NCI-H446 (cell line): ENCODE data around the gene CKAP5.

Experiments
- DNase-seq, 2 experiments: peaks; one replicate each; lab custom pipeline; 2025; lab: John Stamatoyannopoulos, UW

Gene CKAP5

GRCh38 chr11:46766656-46767055 is 79.4 kb downstream of the CKAP5 start:
- DNase-seq, result no peak

DNA sequence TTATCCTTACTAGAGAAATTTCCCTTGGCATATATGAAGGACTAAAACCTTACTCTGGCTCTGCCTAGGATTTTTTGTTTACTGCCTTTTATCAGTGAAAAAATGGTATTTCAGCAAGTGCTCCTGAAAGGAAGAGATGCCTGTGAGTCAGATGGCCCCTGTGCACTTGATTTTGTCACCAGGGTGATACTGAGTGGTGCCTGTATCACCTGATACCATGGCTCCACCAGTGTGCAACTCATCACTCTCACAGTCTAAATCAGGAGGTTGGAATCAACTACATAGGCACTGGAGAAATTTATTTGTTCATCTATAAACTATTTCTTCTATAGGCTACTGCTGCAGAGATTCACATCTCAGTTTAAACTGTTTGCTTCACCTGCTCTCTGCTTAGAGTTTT is 83.8 kb downstream of the CKAP5 start:
- DNase-seq, result no peak

DNA sequence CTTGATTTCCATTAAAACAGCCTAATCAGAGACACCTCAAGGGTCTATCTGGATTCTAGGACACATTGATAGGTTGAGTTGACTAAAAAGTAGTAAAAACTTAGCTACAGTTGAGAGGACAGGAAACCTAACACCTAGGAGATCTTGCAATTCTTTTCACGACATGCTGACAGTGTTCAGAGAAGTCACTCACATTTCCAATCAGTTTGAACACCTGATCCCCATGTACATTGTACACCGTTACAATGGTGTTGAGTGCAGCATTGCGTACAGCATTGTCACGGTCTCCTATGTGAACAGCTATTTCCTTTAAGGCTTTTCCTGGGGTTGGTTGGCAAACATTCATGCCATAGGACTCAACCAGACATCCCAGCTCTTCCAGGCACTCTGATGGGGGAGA is 84.3 kb downstream of the CKAP5 start:
- DNase-seq, result no peak

- no peak for DNase-seq
Measured at GRCh38 chr11:46760429-46761128, 85.5 kb downstream of the CKAP5 start.

DNA sequence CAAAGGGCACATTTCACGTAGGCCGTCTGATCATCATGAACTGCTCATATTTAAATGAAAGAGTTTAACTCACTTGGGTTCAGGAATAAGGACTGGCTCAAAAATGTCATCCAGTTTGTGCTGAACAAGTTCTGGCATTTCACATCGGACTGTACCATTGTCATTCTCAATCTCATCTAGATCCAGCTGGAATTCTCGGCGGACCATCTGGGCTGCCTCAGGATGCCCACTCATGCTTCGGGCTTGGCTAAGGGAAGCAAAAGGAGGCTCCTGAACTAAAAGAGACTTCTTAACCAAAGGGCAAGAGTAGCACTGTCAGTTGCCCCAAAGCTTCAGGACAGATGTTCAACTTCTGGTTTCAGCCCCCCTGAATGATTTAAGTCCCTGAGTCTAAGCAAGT is 86.9 kb downstream of the CKAP5 start:
- no peak for DNase-seq

GRCh38 chr11:46755962-46756361 is 90.1 kb downstream of the CKAP5 start:
- no peak for DNase-seq

DNA sequence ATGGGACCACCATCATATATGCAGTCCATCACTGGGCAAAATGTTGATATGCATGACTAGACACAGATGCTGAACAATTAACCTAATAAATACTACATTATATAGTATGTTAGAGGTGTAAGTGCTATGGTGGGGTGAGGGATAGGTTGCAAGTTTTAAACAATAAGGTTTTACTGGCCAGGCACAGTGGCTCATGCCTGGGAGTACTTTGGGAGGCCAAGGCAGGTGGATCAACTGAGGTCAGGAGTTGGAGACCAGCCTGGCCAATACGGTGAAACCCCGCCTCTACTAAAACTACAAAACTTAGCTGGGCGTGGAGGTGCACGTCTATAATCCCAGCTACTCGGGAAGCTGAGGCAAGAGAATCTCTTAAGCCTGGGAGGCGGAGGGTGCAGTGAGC is 98.9 kb downstream of the CKAP5 start:
- no peak for DNase-seq

DNA sequence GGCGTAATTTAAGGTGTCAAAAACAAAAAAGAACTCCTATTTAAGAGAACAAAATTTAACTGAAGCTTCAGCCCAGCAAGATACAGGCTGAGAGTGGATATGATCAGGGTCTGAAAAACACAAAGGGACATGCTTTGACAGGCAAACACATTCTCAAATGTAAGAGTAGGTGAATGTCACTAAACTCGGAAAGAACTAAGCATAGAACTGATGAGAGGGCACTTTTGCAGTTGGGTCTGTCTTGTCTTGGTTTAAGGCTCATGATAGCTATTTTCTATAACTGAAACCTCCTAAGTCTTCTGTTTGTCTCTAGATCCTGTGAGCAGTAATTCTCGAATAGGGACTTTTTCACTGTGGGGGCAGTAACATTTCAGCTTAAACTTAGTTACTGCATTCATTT is 100.1 kb downstream of the CKAP5 start:
- no peak for DNase-seq

DNA sequence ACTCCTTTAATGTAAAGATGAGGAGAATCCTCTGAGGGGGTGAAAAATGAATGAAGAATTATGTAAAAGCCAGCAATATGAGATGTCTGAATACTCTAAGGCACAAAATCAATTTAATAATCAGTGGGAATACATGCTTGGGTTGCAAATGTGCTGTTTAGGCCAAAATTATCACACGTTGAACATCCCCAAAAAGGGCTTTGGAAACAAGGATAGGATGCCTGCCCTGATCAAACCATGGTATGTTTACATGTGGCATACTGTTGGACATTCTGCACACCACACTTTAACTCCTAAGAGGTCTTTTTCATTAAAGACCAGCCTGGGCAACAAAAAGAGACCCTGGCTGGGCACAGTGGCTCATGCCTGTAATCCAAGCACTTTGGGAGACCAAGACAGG is 100.8 kb downstream of the CKAP5 start:
- no peak for DNase-seq

DNA sequence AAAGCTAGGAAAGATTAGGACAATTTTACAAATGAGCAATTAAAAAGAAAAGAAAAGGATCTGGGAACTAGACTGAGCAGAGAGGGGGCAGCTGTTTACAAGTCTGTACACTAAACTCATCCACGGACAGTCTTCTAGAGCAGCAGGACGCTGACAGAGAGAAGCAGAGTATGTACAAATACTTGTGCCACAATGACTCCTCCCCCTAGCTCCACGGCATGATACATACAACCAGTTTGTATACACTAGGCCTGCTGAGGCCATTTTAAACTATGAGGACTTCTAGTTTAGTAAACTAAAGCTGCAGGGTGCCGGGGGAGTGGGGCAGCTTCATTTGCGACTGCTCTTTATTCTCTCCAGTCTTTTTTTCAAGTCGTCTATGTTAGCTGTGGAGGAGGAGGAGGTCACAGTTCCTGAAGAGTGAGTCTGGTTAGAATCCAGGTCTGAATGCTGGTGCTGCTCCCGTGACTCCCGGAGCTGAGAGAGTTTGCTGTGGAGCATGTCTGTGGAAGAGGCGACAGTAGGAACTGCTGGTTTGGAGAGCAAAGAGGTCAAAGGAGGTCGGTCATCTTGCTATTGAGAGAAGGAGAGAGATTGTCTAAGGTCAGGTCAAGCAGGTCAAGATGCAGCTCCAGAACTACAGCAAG is 102.3 kb downstream of the CKAP5 start:
- DNase-seq, result no peak

GRCh38 chr11:46743043-46743442 is 103.0 kb downstream of the CKAP5 start:
- no peak for DNase-seq

DNA sequence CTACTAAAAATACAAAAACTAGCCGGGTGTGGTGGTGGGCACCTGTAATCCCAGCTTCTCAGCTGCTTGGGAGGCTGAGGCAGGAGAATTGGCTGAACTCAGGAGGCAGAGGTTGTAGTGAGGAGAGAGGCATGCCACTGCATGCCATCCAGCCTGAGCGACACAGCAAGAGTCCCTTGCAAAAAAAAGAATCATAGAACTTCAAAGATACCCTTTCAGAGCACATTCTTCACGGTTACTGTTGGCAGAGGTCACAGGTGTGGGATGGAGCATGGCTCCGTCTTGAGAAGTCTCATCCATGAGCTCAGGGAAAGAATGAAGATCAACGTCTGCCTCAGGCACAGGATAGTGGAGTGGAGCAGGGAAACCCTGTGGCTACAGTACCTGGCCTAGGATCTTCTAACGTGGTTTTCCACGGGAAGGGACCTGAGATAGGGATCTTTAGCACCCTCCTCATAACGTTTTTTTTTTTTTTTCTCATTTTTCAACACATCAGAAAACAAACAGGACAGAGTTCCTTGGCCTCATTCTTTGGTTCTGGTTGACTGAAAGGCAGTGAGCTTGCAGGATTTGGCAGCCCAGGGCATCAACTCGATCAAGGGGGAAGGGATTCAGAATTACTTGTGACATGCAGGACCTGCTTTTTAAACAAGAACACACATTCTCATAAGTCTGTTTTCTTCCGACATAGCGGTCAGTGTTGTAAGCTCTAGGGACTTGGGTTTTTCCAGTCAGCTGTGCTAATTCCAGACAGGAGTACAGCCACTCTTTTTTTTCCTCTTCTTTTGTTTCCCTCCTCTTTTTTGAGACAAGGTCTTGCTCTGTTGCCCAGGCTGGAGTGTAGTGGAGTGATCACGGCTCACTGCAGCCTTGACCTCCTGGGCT is 104.2 kb downstream of the CKAP5 start:
- DNase-seq, result no peak

DNA sequence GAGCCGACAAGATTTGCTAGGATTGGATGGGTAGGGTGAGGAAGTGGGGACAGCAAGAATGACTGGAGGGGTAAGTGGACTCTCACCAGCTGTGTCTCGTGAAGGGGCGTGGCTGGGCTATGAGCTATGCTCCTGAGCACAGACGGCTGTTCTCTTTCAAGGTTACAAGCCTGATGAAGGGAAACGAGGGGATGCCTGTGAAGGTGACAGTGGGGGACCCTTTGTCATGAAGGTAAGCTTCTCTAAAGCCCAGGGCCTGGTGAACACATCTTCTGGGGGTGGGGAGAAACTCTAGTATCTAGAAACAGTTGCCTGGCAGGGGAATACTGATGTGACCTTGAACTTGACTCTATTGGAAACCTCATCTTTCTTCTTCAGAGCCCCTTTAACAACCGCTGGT is 107.2 kb downstream of the CKAP5 start:
- DNase-seq, result no peak

DNA sequence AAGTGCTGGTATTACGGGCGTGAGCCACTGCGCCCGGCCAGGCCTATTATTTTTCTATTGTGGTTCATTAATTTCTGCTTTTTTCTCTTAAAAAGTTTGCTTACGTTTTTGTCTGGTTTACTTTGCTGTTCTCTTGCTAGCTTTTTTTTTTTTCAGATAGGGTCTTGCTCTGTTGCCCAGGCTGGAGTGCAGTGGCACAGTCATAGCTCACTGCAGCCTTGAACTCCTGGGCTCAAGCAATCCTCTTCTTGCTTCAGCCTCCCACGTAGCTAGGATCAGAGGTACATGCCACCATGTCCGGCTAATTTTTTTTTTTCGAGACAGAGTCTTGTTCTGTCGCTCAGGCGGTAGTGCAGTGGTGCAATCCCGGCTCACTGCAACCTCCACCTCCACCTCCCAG is 108.4 kb downstream of the CKAP5 start:
- no peak for DNase-seq

- no peak for DNase-seq
Measured at GRCh38 chr11:46736615-46737014, 109.5 kb downstream of the CKAP5 start.

DNA sequence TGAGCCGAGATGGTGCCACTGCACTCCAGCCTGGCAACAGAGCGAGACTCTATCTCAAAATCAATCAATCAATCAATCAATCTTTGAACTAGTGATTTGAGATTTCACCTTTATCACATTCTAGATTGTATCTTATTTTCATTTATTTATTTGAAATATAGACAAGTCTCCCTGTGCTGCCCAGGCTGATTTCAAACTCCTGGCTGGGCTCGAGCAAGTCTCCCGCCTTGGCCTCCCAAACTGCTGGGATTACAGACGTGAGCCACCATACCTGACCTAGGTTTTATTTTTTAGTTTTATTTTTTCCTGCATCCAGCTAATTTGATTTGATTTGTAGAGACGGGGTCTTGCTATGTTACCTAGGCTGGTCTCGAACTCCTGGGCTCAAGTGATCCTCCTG is 109.9 kb downstream of the CKAP5 start:
- no peak for DNase-seq

- DNase-seq, result no peak
Measured at GRCh38 chr11:46733234-46733633, 112.8 kb downstream of the CKAP5 start.

GRCh38 chr11:46731545-46731944 is 114.5 kb downstream of the CKAP5 start:
- no peak for DNase-seq

GRCh38 chr11:46729110-46730027 is 116.7 kb downstream of the CKAP5 start:
- DNase-seq, result no peak

DNA sequence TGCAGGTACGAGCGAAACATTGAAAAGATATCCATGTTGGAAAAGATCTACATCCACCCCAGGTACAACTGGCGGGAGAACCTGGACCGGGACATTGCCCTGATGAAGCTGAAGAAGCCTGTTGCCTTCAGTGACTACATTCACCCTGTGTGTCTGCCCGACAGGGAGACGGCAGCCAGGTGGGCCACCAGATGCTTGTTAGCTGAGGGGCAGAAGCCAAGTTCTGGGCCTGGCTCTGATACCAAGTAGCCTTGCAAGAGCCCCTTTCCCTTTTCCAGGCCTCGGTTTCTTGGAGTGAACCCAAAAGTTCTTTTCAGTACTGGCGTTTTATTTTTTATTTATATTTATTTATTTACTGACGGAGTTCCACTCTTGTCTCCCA is 117.4 kb downstream of the CKAP5 start:
- no peak for DNase-seq

GRCh38 chr11:46727952-46728658 is 118.0 kb downstream of the CKAP5 start:
- DNase-seq, result no peak
